ENCODE data around the gene CEP192.

DNA sequence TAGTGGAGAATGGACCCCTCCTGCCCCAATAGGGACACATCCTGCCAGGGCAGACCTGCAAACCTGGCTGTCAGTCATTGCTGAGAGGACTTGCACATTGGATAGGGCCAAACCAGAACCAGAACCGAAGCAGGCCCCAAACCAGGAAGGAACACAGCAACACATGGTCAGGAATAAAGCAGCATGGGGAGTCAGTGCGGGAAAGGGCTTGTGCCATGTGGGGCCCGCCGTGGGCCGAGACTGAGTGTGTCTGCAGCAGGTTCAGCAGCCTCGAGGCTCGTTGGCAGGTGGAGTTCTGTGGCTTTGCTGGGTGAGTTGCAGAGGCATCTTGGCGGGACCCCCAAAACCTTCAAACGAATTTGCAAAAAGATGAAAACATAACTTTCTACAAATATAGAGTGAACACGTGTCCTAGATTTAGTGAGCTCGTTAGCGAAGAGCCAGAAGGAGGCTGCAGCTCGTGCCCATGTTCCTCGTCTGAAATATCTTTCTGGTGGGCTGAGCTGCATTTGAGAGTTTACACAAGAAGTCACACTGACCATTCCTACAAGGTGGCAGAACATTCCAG is 182.5 kb downstream of the CEP192 start:
- TF ChIP-seq POLR2A (IDR thresholded peaks at IDR 0.05): no peak
- TF ChIP-seq, protein P1, sequence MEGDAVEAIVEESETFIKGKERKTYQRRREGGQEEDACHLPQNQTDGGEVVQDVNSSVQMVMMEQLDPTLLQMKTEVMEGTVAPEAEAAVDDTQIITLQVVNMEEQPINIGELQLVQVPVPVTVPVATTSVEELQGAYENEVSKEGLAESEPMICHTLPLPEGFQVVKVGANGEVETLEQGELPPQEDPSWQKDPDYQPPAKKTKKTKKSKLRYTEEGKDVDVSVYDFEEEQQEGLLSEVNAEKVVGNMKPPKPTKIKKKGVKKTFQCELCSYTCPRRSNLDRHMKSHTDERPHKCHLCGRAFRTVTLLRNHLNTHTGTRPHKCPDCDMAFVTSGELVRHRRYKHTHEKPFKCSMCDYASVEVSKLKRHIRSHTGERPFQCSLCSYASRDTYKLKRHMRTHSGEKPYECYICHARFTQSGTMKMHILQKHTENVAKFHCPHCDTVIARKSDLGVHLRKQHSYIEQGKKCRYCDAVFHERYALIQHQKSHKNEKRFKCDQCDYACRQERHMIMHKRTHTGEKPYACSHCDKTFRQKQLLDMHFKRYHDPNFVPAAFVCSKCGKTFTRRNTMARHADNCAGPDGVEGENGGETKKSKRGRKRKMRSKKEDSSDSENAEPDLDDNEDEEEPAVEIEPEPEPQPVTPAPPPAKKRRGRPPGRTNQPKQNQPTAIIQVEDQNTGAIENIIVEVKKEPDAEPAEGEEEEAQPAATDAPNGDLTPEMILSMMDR (IDR thresholded peaks at IDR 0.05): no peak

All from breast epithelium (tissue), 3 donors.